ENCODE data around the gene C4orf46.

DNA sequence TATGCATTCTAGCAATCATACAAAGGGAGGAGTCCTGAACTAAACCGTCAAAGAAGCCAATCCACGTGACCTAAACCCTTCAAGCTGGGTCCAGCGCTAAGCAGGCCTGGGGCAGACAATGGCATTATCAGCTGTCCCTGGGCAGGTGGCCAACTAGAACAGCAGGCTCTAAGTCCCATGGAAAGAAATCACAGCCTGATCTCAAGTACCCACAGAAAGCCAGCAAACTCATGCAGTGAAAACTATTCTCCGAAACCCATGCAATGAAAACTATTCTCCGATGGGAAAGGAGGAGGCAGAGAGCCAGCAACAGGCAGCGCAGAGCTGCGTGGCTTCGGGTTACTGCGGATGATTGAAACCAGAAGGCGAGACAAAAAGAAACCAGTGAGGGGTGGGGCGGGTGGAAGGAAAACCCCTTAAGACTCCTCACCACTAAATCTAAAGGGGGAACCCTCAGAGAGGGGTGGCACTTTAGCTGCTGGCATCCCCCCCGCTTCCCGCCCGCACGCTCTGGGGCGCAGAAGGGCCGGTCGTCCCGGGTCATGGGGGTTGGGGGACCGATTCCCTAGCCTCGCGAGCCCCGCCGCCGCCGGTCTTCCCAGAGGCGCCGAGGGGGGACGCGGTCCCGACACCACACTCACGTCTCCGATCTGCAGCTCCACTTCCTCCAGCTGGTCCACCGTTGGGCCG, 567 bp downstream of the C4orf46 start:
- TF ChIP-seq, protein P1, sequence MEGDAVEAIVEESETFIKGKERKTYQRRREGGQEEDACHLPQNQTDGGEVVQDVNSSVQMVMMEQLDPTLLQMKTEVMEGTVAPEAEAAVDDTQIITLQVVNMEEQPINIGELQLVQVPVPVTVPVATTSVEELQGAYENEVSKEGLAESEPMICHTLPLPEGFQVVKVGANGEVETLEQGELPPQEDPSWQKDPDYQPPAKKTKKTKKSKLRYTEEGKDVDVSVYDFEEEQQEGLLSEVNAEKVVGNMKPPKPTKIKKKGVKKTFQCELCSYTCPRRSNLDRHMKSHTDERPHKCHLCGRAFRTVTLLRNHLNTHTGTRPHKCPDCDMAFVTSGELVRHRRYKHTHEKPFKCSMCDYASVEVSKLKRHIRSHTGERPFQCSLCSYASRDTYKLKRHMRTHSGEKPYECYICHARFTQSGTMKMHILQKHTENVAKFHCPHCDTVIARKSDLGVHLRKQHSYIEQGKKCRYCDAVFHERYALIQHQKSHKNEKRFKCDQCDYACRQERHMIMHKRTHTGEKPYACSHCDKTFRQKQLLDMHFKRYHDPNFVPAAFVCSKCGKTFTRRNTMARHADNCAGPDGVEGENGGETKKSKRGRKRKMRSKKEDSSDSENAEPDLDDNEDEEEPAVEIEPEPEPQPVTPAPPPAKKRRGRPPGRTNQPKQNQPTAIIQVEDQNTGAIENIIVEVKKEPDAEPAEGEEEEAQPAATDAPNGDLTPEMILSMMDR (conservative IDR thresholded peaks at IDR 0.05; ENCODE audit: low read depth, low read length), result no peak
- no peak for TF ChIP-seq MAFK (IDR thresholded peaks at IDR 0.05; ENCODE audit: low read depth, low read length)
